ENCODE results near the gene SLC9C1.

Gene SLC9C1

GRCh38 chr3:112104774-112105173 is 189.2 kb downstream of the SLC9C1 start:
- DNase-seq = no peak

GRCh38 chr3:112101916-112102315 is 192.1 kb downstream of the SLC9C1 start:
- no peak for DNase-seq

GRCh38 chr3:112097378-112097777 is 196.6 kb downstream of the SLC9C1 start:
- DNase-seq = no peak

GRCh38 chr3:112096176-112096575 is 197.8 kb downstream of the SLC9C1 start:
- DNase-seq = no peak

- no peak for DNase-seq
Measured at GRCh38 chr3:112095731-112096130, 198.3 kb downstream of the SLC9C1 start.

GRCh38 chr3:112093180-112093522 is 200.9 kb downstream of the SLC9C1 start:
- DNase-seq = no peak

GRCh38 chr3:112092496-112093179 is 201.4 kb downstream of the SLC9C1 start:
- no peak for DNase-seq

- DNase-seq = no peak
Measured at GRCh38 chr3:112090887-112091586, 203.0 kb downstream of the SLC9C1 start.
